Measurements from ENCODE around the gene CSNK2B.

The CSNK2B gene

DNA sequence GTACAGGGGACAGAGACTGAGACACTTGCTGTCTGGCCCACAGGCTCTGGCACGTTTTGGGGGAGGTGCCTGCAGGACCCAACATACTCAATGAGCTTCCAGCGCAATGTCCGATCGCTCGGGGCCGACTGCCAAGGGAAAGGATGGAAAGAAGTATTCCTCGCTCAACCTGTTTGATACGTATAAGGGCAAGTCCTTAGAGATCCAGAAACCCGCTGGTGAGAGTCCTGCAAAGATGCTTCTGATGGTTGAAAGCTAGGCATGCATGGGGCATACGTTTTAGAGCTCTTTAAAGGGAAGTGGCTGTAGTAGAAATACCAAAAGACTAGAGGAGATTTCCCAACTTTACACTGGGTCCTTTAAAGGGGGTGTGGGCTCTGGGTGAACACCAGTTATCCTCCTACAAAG lies 43.2 kb upstream of the CSNK2B start:
- Histone ChIP-seq H3K36me3 (ENCODE audit: control insufficient read depth in 2 of 2, insufficient read depth in 1 of 2, low read length in 2 of 2) (peaks cover 45 to 65% of the 10 kb centered on the region in 2 experiments), H3K4me1 (ENCODE audit: control insufficient read depth, insufficient read depth, low read length) (peaks cover 7% of the 10 kb centered on the region; the same call in 1 of the 2 replicates), H3K9me3 (ENCODE audit: control insufficient read depth, insufficient read depth, low read depth, low read length) (no peaks in the 10 kb centered on the region), H3K4me3 (ENCODE audit: low read depth, low read length) (peak overlapping the region; percentile 97; the same call in 1 of the 2 replicates), H3K27ac (ENCODE audit: extremely low read depth, low read depth, low read length) (peak overlapping the region; percentile 99)
- ChIA-PET POLR2A (interaction anchor here (0.7 to 9.7 kb wide), 15 partner anchors 13 to 1332 kb away, joined by 3 to 123 read pairs (median 4); partner anchors contain the start of genes ATP6V1G2, BAG6, DDX39B and GPANK1), CTCF (interaction anchor here (0.7 to 1.4 kb wide), 5 partner anchors 11 to 78 kb away, joined by 3 to 7 read pairs (median 5); partner anchors contain the start of gene ATP6V1G2)
- TF ChIP-seq, protein P1, sequence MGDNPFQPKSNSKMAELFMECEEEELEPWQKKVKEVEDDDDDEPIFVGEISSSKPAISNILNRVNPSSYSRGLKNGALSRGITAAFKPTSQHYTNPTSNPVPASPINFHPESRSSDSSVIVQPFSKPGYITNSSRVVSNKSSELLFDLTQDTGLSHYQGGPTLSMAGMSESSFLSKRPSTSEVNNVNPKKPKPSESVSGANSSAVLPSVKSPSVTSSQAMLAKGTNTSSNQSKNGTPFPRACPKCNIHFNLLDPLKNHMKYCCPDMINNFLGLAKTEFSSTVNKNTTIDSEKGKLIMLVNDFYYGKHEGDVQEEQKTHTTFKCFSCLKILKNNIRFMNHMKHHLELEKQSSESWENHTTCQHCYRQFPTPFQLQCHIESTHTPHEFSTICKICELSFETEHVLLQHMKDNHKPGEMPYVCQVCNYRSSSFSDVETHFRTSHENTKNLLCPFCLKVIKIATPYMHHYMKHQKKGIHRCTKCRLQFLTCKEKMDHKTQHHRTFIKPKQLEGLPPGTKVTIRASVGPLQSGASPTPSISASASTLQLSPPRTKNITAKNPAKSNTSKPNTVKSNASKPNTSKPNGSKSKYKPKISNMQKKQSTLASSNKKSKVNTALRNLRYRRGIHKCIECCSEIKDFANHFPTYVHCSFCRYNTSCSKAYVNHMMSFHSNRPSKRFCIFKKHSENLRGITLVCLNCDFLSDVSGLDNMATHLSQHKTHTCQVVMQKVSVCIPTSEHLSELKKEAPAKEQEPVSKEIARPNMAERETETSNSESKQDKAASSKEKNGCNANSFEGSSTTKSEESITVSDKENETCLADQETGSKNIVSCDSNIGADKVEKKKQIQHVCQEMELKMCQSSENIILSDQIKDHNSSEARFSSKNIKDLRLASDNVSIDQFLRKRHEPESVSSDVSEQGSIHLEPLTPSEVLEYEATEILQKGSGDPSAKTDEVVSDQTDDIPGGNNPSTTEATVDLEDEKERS (tag by site-specific recombination; IDR thresholded peaks at IDR 0.05): no peak
- TF ChIP-seq FEZF1 (tag by site-specific recombination; IDR thresholded peaks at IDR 0.05) (no peak), SALL2 (tag by site-specific recombination; IDR thresholded peaks at IDR 0.05; ENCODE audit: borderline replicate concordance) (no peak), BCL11B (tag by site-specific recombination; IDR thresholded peaks at IDR 0.05; ENCODE audit: low read depth) (no peak), OVOL3 (tag by site-specific recombination; IDR thresholded peaks at IDR 0.05) (no peak), ZBTB8A (tag by site-specific recombination; IDR thresholded peaks at IDR 0.05) (no peak), BCL11A (tag by site-specific recombination; IDR thresholded peaks at IDR 0.05; ENCODE audit: low read depth) (no peak), ZBTB7A (tag by site-specific recombination; IDR thresholded peaks at IDR 0.05; ENCODE audit: low read depth) (no peak), ZNF354C (tag by site-specific recombination; IDR thresholded peaks at IDR 0.05; ENCODE audit: borderline replicate concordance, low read depth) (no peak), ZNF394 (tag by site-specific recombination; IDR thresholded peaks at IDR 0.05; ENCODE audit: borderline replicate concordance) (no peak), ZNF184 (tag by site-specific recombination; IDR thresholded peaks at IDR 0.05) (no peak)
- TF ChIP-seq, protein P2, sequence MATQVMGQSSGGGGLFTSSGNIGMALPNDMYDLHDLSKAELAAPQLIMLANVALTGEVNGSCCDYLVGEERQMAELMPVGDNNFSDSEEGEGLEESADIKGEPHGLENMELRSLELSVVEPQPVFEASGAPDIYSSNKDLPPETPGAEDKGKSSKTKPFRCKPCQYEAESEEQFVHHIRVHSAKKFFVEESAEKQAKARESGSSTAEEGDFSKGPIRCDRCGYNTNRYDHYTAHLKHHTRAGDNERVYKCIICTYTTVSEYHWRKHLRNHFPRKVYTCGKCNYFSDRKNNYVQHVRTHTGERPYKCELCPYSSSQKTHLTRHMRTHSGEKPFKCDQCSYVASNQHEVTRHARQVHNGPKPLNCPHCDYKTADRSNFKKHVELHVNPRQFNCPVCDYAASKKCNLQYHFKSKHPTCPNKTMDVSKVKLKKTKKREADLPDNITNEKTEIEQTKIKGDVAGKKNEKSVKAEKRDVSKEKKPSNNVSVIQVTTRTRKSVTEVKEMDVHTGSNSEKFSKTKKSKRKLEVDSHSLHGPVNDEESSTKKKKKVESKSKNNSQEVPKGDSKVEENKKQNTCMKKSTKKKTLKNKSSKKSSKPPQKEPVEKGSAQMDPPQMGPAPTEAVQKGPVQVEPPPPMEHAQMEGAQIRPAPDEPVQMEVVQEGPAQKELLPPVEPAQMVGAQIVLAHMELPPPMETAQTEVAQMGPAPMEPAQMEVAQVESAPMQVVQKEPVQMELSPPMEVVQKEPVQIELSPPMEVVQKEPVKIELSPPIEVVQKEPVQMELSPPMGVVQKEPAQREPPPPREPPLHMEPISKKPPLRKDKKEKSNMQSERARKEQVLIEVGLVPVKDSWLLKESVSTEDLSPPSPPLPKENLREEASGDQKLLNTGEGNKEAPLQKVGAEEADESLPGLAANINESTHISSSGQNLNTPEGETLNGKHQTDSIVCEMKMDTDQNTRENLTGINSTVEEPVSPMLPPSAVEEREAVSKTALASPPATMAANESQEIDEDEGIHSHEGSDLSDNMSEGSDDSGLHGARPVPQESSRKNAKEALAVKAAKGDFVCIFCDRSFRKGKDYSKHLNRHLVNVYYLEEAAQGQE (tag by site-specific recombination; IDR thresholded peaks at IDR 0.05): no peak
- TF ChIP-seq, protein P3, sequence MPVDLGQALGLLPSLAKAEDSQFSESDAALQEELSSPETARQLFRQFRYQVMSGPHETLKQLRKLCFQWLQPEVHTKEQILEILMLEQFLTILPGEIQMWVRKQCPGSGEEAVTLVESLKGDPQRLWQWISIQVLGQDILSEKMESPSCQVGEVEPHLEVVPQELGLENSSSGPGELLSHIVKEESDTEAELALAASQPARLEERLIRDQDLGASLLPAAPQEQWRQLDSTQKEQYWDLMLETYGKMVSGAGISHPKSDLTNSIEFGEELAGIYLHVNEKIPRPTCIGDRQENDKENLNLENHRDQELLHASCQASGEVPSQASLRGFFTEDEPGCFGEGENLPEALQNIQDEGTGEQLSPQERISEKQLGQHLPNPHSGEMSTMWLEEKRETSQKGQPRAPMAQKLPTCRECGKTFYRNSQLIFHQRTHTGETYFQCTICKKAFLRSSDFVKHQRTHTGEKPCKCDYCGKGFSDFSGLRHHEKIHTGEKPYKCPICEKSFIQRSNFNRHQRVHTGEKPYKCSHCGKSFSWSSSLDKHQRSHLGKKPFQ (tag by site-specific recombination; IDR thresholded peaks at IDR 0.05): no peak
- TF ChIP-seq, protein P4, sequence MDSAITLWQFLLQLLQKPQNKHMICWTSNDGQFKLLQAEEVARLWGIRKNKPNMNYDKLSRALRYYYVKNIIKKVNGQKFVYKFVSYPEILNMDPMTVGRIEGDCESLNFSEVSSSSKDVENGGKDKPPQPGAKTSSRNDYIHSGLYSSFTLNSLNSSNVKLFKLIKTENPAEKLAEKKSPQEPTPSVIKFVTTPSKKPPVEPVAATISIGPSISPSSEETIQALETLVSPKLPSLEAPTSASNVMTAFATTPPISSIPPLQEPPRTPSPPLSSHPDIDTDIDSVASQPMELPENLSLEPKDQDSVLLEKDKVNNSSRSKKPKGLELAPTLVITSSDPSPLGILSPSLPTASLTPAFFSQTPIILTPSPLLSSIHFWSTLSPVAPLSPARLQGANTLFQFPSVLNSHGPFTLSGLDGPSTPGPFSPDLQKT (IDR thresholded peaks at IDR 0.05; ENCODE audit: borderline replicate concordance, low read depth, low read length): no peak
- TF ChIP-seq, protein P5, sequence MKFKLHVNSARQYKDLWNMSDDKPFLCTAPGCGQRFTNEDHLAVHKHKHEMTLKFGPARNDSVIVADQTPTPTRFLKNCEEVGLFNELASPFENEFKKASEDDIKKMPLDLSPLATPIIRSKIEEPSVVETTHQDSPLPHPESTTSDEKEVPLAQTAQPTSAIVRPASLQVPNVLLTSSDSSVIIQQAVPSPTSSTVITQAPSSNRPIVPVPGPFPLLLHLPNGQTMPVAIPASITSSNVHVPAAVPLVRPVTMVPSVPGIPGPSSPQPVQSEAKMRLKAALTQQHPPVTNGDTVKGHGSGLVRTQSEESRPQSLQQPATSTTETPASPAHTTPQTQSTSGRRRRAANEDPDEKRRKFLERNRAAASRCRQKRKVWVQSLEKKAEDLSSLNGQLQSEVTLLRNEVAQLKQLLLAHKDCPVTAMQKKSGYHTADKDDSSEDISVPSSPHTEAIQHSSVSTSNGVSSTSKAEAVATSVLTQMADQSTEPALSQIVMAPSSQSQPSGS (tag by site-specific recombination; IDR thresholded peaks at IDR 0.05; ENCODE audit: low read depth): no peak
- TF ChIP-seq, protein P6, sequence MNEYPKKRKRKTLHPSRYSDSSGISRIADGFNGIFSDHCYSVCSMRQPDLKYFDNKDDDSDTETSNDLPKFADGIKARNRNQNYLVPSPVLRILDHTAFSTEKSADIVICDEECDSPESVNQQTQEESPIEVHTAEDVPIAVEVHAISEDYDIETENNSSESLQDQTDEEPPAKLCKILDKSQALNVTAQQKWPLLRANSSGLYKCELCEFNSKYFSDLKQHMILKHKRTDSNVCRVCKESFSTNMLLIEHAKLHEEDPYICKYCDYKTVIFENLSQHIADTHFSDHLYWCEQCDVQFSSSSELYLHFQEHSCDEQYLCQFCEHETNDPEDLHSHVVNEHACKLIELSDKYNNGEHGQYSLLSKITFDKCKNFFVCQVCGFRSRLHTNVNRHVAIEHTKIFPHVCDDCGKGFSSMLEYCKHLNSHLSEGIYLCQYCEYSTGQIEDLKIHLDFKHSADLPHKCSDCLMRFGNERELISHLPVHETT (tag by site-specific recombination; IDR thresholded peaks at IDR 0.05): no peak
